ENCODE results near the gene PTPN9. TPM values are rescaled to one million over a fixed set of nuclear protein-coding genes. Genes with fewer than 3 reads are reported as not detected.

PTPN9 gene
- total and polyA plus RNA-seq, 4 donors = 7.1 to 32.4 (median 19.9) TPM

DNA sequence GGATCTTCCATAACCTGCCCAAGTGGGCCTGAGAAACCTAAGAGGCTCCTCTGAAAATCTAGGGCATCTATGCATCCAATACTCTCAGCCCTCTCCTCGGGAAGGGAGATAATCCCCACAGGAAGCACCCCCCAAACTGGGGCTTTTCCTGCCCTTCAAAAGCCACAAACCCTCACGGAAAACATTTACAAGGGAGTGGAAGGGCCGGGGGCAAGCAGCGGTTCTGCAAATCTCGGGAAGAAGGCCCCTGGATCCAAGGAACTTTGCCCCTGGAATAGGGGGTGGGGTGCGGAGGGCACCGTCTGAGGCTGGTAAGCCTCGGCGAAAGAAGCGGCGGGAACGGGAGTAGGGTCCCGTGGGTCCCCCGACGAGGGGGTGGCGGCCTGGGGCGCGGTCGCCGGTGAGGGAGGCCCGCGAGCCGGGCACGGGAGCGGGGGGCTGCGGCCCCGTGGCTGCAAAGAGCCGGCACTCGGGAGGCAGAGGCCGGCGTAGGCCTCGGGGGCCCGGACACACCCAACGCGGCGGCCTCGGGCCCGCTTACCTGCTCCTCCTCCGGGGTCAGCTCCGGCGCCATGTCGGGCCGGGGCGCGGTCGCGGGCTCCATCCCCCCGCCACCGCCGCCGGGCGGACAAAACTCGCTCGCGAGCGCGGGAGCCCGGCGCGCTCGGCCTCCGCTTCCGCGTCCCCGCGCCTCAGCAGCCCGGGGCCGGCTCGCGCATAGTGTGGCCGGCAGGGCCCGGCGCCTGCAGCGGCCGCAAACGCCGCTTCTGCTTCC is 755 bp downstream of the PTPN9 start:
- Histone ChIP-seq H3K4me1 (ENCODE audit: control insufficient read depth in 5 of 5, insufficient read depth in 5 of 5, low read length in 5 of 5) (peaks cover 0 to 11% (median 0%) of the 10 kb centered on the region in 5 donors), H3K27me3 (ENCODE audit: control insufficient read depth in 3 of 3, insufficient read depth in 3 of 3, low read length in 2 of 3) (no peaks in the 10 kb centered on the region), H3K4me3 (peak overlapping the region; percentile 94), H3K27ac (ENCODE audit: low read depth in 1 of 2, low read length in 1 of 2) (peak overlapping the region; percentile 88 to 94), H3K36me3 (ENCODE audit: control insufficient read depth in 4 of 4, insufficient read depth in 4 of 4, low read length in 4 of 4) (no peaks in the 10 kb centered on the region), H3K9ac (ENCODE audit: insufficient read depth in 1 of 2, low read length in 2 of 2) (peak overlapping the region; percentile 41 to 68), H3K9me3 (ENCODE audit: control insufficient read depth in 4 of 4, insufficient read depth in 3 of 4, low read length in 3 of 4) (no peaks in the 10 kb centered on the region)
- peak; percentile 63 for ATAC-seq (ENCODE audit: insufficient read depth, low FRiP score)
- DNase-seq = peak in 2 of 3 donors; percentile 18 to 23
- TF ChIP-seq CTCF (IDR thresholded peaks at IDR 0.05; ENCODE audit: control extremely low read depth, extremely low read depth) = no peak
- WGBS, 2 donors = 0 to 1% methylated on average over 40 to 77 of the region's 77 CpGs

DNA sequence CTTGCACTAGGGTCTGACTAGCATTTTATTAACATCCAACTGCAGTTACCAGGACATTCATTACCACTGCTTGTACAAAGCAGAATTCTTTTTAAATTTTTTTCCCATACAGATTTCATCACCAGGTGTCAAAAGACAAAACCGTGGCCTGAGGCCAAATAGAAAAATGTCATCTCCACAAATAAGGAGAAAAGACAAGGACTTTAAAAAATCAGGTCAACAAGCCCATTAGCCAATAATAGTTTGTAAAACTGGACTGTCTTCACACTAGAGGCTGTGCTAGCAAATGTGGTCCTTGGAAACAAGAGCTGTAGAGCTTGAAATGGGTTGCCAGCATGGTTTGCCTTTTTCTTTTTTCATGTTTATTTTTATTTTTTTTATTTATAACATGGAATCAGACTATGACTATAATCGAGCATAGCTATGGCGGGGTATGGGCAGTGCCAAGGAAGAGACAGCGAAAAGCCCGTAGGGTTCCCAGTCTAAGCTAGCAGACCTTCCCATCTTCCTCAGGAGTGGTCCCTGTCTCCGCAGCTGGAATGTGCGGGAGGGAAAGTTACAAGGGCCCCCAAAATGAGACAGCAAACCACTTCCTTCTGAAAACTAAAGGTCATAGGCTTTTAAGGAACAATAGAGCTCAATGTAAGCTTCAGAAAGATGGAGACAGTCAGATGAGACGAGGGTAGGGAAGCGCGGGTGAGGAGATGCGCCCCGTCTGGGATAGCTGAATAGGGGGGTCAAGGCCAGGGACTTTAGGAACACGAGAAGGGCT is 1.5 kb downstream of the PTPN9 start:
- Histone ChIP-seq H3K27ac (ENCODE audit: low read depth in 1 of 2, low read length in 1 of 2) (peak overlapping the region; percentile 50 to 88), H3K36me3 (ENCODE audit: control insufficient read depth in 4 of 4, insufficient read depth in 4 of 4, low read length in 4 of 4) (no peaks in the 10 kb centered on the region), H3K27me3 (ENCODE audit: control insufficient read depth in 3 of 3, insufficient read depth in 3 of 3, low read length in 2 of 3) (no peaks in the 10 kb centered on the region), H3K9ac (ENCODE audit: insufficient read depth in 1 of 2, low read length in 2 of 2) (peak overlapping the region; percentile 41 to 68), H3K4me1 (ENCODE audit: control insufficient read depth in 5 of 5, insufficient read depth in 5 of 5, low read length in 5 of 5) (peaks cover 0 to 11% (median 0%) of the 10 kb centered on the region in 5 donors), H3K9me3 (ENCODE audit: control insufficient read depth in 4 of 4, insufficient read depth in 3 of 4, low read length in 3 of 4) (no peaks in the 10 kb centered on the region), H3K4me3 (peak overlapping the region; percentile 94)
- WGBS, 2 donors = 7 to 9% methylated on average over 13 of the region's 13 CpGs
- peak in 2 of 3 donors; percentile 28 to 37 for DNase-seq
- no peak for TF ChIP-seq CTCF (IDR thresholded peaks at IDR 0.05; ENCODE audit: control extremely low read depth, extremely low read depth)
- ATAC-seq (ENCODE audit: insufficient read depth, low FRiP score) = no peak

DNA sequence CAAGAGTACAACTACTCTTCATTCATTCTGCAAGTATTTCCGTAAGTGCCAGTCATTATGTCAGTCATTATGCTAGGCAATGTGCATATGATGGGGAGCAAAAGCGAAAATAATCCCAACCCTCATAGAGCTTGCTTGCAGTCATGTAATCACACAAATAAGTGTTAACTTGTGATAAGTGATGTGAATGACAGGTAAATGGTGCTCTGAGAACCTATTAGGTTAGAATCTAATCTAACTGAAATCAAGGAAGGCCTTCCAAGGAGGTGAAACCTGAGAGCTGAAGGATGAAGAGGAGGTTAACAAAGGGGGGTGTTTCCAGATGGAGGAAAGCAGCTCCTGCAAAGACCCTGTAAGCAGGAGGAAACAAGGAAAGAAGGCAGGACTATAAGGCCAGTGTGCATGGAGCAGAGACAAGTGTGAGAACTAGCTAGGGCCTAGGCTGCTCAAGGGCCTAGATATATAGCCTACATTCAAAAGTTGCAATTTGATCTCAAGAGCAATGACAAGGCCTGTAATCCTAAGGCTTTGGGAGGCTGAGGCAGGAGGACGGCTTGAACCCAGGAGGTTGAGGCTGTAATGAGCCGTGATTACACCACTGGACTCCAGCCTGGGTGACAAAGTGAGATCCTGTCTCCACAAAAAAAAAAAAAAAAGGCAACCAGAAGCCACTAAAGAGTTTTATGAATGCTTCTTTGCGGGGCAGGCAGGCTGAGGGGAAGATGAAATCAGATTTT is 5.3 kb downstream of the PTPN9 start:
- Histone ChIP-seq H3K27ac (ENCODE audit: low read depth in 1 of 2, low read length in 1 of 2) (no peak overlapping the region), H3K9me3 (ENCODE audit: control insufficient read depth in 4 of 4, insufficient read depth in 3 of 4, low read length in 3 of 4) (no peaks in the 10 kb centered on the region), H3K4me3 (no peak overlapping the region), H3K36me3 (ENCODE audit: control insufficient read depth in 4 of 4, insufficient read depth in 4 of 4, low read length in 4 of 4) (no peaks in the 10 kb centered on the region), H3K27me3 (ENCODE audit: control insufficient read depth in 3 of 3, insufficient read depth in 3 of 3, low read length in 2 of 3) (no peaks in the 10 kb centered on the region), H3K4me1 (ENCODE audit: control insufficient read depth in 5 of 5, insufficient read depth in 5 of 5, low read length in 5 of 5) (peaks cover 0 to 11% (median 0%) of the 10 kb centered on the region in 5 donors), H3K9ac (ENCODE audit: insufficient read depth in 1 of 2, low read length in 2 of 2) (no peak overlapping the region)
- 95 to 97% methylated on average over 5 of the region's 5 CpGs for WGBS, 2 donors
- no peak for ATAC-seq (ENCODE audit: insufficient read depth, low FRiP score)
- no peak for DNase-seq
- TF ChIP-seq CTCF (IDR thresholded peaks at IDR 0.05; ENCODE audit: control extremely low read depth, extremely low read depth) = no peak

Data from lung (tissue), 12 donors.